A549 (cell line): ENCODE data around the gene OLIG1. TPM values are rescaled to one million over a fixed set of nuclear protein-coding genes. Genes with fewer than 3 reads are reported as not detected.

Source experiments
- ATAC-seq, 2 experiments: fragments of 200-7000 bp in 1 of 2; fragments of >200 bp in 1 of 2; cut with Nextera tagmentation in 1 of 2; cut with Tn5 transposase in 1 of 2; 3 replicates each; pipeline versions ENCODE4 v1.8.0 to v1.9.1; 2018 to 2020; ENCODE audit warnings: mild to moderate bottlenecking in 1 of 2, moderate library complexity in 1 of 2
- CTCF ChIA-PET: fragments of 300-600 bp; sonication (Branson Sonifier 250); formaldehyde crosslinking; extraction: SDS; loops from one replicate; lab custom pipeline; 2021; ENCODE audit warnings: antibody characterized with exemption, inconsistent platforms; lab: Yijun Ruan, JAX
- POLR2A ChIA-PET: fragments of 350-600 bp; formaldehyde crosslinking; extraction: SDS; loops from one replicate; lab custom pipeline; 2021; ENCODE audit warnings: antibody characterized with exemption, inconsistent platforms; lab: Yijun Ruan, JAX
- DNase-seq, 2 experiments: peaks; one replicate each; pipeline versions ENCODE4 v3.0.0 to v3.0.0-alpha.2; 2011 to 2016; ENCODE audit warnings: low read depth in 1 of 2, low spot score in 1 of 2
- FAIRE-seq: peaks from 2 replicates; lab custom pipeline; 2011; peaks lifted over from hg19 to GRCh38; lab: Jason Lieb, UNC
- H3K27ac ChIP-seq, 2 experiments: fragments of >200 bp; sonication (Bioruptor Twin); formaldehyde crosslinking; 3 replicates each; pipeline ENCODE4 v1.5.1; 2016 to 2017
- H3K4me1 ChIP-seq: fragments of >200 bp; sonication (Bioruptor Twin); formaldehyde crosslinking; 3 replicates; pipeline ENCODE4 v1.6.1; 2016
- H3K4me2 ChIP-seq: fragments of >200 bp; sonication (Bioruptor Twin); formaldehyde crosslinking; 3 replicates; pipeline ENCODE4 v1.6.1; 2016
- H3K4me3 ChIP-seq: fragments of >200 bp; sonication (Bioruptor Twin); formaldehyde crosslinking; 3 replicates; pipeline ENCODE4 v1.5.1; 2016
- H3K9me3 ChIP-seq: fragments of >200 bp; sonication (Bioruptor Twin); formaldehyde crosslinking; 3 replicates; pipeline ENCODE4 v1.6.1; 2016
- ATOH8 ChIP-seq: fragments of 250-450 bp; sonication (Bioruptor Pico); IDR thresholded peaks from 2 replicates; pipeline ENCODE4 v1.5.0; 2020; ENCODE audit warnings: low read depth, mild to moderate bottlenecking, moderate library complexity
- BHLHE40 ChIP-seq: IDR thresholded peaks from 2 replicates; pipeline ENCODE4 v1.6.1; 2012; ENCODE audit warnings: low read depth, low read length, inconsistent platforms
- CHD2 ChIP-seq: fragments of 150-350 bp; IDR thresholded peaks from 2 replicates; pipeline ENCODE4 v1.6.1; 2014; ENCODE audit warnings: low read length; ENCODE audit not compliant: partially characterized antibody
- EHF ChIP-seq: fragments of 250-450 bp; sonication (Bioruptor Pico); IDR thresholded peaks from 2 replicates; pipeline ENCODE4 v1.5.0; 2020; ENCODE audit warnings: mild to moderate bottlenecking
- EHMT2 ChIP-seq: fragments of 200-600 bp; sonication (generic); IDR thresholded peaks from 2 replicates; pipeline ENCODE4 v1.6.1; 2016; ENCODE audit warnings: antibody characterized with exemption, low read depth, mild to moderate bottlenecking, moderate library complexity
- ELK1 ChIP-seq: fragments of 150-350 bp; IDR thresholded peaks from 2 replicates; pipeline ENCODE4 v1.6.1; 2014; ENCODE audit warnings: low read depth, mild to moderate bottlenecking, low read length
- EP300 ChIP-seq, 2 experiments: fragments of >200 bp; sonication (Bioruptor Twin); formaldehyde crosslinking; IDR thresholded peaks; 2 replicates in 1 of 2; 3 replicates in 1 of 2; pipeline ENCODE4 v1.6.1; 2016 to 2017
- ESRRA ChIP-seq: fragments of 150-350 bp; IDR thresholded peaks from 2 replicates; pipeline ENCODE4 v1.6.1; 2014; ENCODE audit warnings: mild to moderate bottlenecking, low read length, borderline replicate concordance
- FOSL2 ChIP-seq, 2 experiments: fragments of 450-650 bp in 1 of 2; fragments of >200 bp in 1 of 2; sonication (Bioruptor Twin) in 1 of 2; formaldehyde crosslinking; IDR thresholded peaks; 2 replicates each; pipeline versions ENCODE4 v1.5.0 to v1.6.1; 2016 to 2020; ENCODE audit warnings: mild to moderate bottlenecking in 1 of 2, moderate library complexity in 1 of 2
- HDAC2 ChIP-seq: fragments of 200-600 bp; sonication (generic); IDR thresholded peaks from 2 replicates; pipeline ENCODE4 v1.6.1; 2016
- HEYL ChIP-seq: fragments of 250-450 bp; sonication (Bioruptor Pico); IDR thresholded peaks from 2 replicates; pipeline ENCODE4 v1.8.0; 2021; ENCODE audit warnings: mild to moderate bottlenecking, moderate library complexity
- HOXA7 ChIP-seq: fragments of 250-450 bp; sonication (Bioruptor Pico); IDR thresholded peaks from 2 replicates; pipeline ENCODE4 v1.5.0; 2020; ENCODE audit warnings: mild to moderate bottlenecking, moderate library complexity
- HOXB5 ChIP-seq: fragments of 250-450 bp; sonication (Bioruptor Pico); IDR thresholded peaks from 2 replicates; pipeline ENCODE4 v1.5.0; 2020; ENCODE audit warnings: mild to moderate bottlenecking, moderate library complexity
- JUN ChIP-seq, 2 experiments: fragments of >200 bp; sonication (Bioruptor Twin); formaldehyde crosslinking; IDR thresholded peaks; 2 replicates in 1 of 2; 3 replicates in 1 of 2; pipeline ENCODE4 v1.6.1; 2016 to 2017
- JUNB ChIP-seq: fragments of >200 bp; sonication (Bioruptor Twin); formaldehyde crosslinking; IDR thresholded peaks from 2 replicates; pipeline ENCODE4 v1.6.1; 2016
- KDM5A ChIP-seq: fragments of 200-600 bp; sonication (generic); IDR thresholded peaks from 2 replicates; pipeline ENCODE4 v1.6.1; 2016; ENCODE audit warnings: antibody characterized with exemption, mild to moderate bottlenecking
- MAFK ChIP-seq: fragments of 450-650 bp; IDR thresholded peaks from 2 replicates; pipeline ENCODE4 v1.6.1; 2014; ENCODE audit not compliant: partially characterized antibody
- MAX ChIP-seq: IDR thresholded peaks from 2 replicates; pipeline ENCODE4 v1.6.1; 2012
- PBX3 ChIP-seq: IDR thresholded peaks from 2 replicates; pipeline ENCODE4 v1.6.1; 2012
- PHF8 ChIP-seq: fragments of 200-600 bp; sonication (generic); IDR thresholded peaks from 2 replicates; pipeline ENCODE4 v1.6.1; 2016; ENCODE audit warnings: low read depth, mild to moderate bottlenecking, antibody characterized with exemption, moderate library complexity, borderline replicate concordance
- POLR2A ChIP-seq: IDR thresholded peaks from 2 replicates; pipeline ENCODE4 v1.6.1; 2012; ENCODE audit warnings: mild to moderate bottlenecking, low read length
- POLR2AphosphoS2 ChIP-seq: conservative IDR thresholded peaks from 2 replicates; pipeline ENCODE4 v1.6.1; 2012; ENCODE audit warnings: low read length, improper control_type of control experiment, inconsistent platforms
- RAD21 ChIP-seq, 2 experiments: fragments of >200 bp in 1 of 2; sonication (Bioruptor Twin) in 1 of 2; formaldehyde crosslinking in 1 of 2; IDR thresholded peaks in 1 of 2; conservative IDR thresholded peaks in 1 of 2; 2 replicates in 1 of 2; 3 replicates in 1 of 2; pipeline ENCODE4 v1.6.1; 2012 to 2018; ENCODE audit warnings: inconsistent platforms in 1 of 2
- RARB ChIP-seq: fragments of 250-450 bp; sonication (Bioruptor Pico); IDR thresholded peaks from 2 replicates; pipeline ENCODE4 v1.8.0; 2021; ENCODE audit warnings: mild to moderate bottlenecking, moderate library complexity
- REST ChIP-seq: fragments of 200-600 bp; sonication (generic); IDR thresholded peaks from 2 replicates; pipeline ENCODE4 v1.6.1; 2016; ENCODE audit warnings: antibody characterized with exemption, mild to moderate bottlenecking, moderate library complexity
- TFCP2L1 ChIP-seq: fragments of 250-450 bp; sonication (Bioruptor Pico); IDR thresholded peaks from 2 replicates; pipeline ENCODE4 v1.5.0; 2021; ENCODE audit warnings: mild to moderate bottlenecking
- TP53 ChIP-seq: fragments of 250-450 bp; sonication (Bioruptor Pico); IDR thresholded peaks from 2 replicates; pipeline ENCODE4 v1.5.0; 2021; ENCODE audit warnings: mild to moderate bottlenecking, moderate library complexity
- ZFP36 ChIP-seq: fragments of 450-650 bp; IDR thresholded peaks from 2 replicates; pipeline ENCODE4 v1.6.1; 2014; ENCODE audit warnings: borderline replicate concordance; ENCODE audit not compliant: partially characterized antibody
- ZSCAN20 ChIP-seq: fragments of 250-450 bp; sonication (Bioruptor Pico); IDR thresholded peaks from 2 replicates; pipeline ENCODE4 v1.8.0; 2022; ENCODE audit warnings: mild to moderate bottlenecking, moderate library complexity
- WGBS: methylation state at CpG from one replicate; pipeline ENCODE4 v1.1.6; 2017; ENCODE audit errors: missing lambda C conversion rate; 5-methylcytosine and 5-hydroxymethylcytosine counted together
- polyA plus RNA-seq, 4 experiments: library from polyadenylated mRNA; depleted of rRNA in 3 of 4; stranded (reverse); fragments of >200 nt; fragmentation: RNase III in 1 of 4; extraction: RNeasy Plus Mini Kit Qiagen cat#74134 plus additional on column Dnase treatment in 1 of 4; gene quantifications; 2 replicates in 3 of 4; 3 replicates in 1 of 4; pipeline ENCODE4 v1.2.3, GENCODE V29; 2011 to 2017

OLIG1 gene
- polyA plus RNA-seq, 2 of the 4 experiments (the other 2 are of a cell fraction) = not detected

GRCh38 chr21:33055991-33056390, 13.9 kb upstream of the OLIG1 start:
- Histone ChIP-seq H3K4me3 (no peak overlapping the region), H3K4me1 (no peaks in the 10 kb centered on the region), H3K4me2 (no peak overlapping the region), H3K27ac (no peak overlapping the region), H3K9me3 (no peaks in the 10 kb centered on the region)
- DNase-seq (no peak), FAIRE-seq (no peak), ATAC-seq (no peak)
- TF ChIP-seq MAFK (no peak), POLR2A (no peak), REST (no peak), EHF (CRISPR knock-in tag) (no peak), KDM5A (no peak), ESRRA (no peak), TP53 (CRISPR knock-in tag) (no peak), JUN (IDR thresholded peaks at IDR 0.05) (no peak), FOSL2 (IDR thresholded peaks at IDR 0.05) (no peak), FOSL2 (CRISPR knock-in tag; IDR thresholded peaks at IDR 0.05) (no peak), HOXB5 (CRISPR knock-in tag) (no peak), POLR2AphosphoS2 (no peak), TFCP2L1 (CRISPR knock-in tag) (no peak)
- ChIA-PET POLR2A (no interaction called here), CTCF (interaction anchor here (0.6 kb wide), 1 partner anchor 57 kb away, joined by 3 read pairs; no protein-coding TSS in a partner anchor)
- 29% methylated on average over 5 of the region's 5 CpGs for WGBS

- 43% methylated on average over 11 of the region's 11 CpGs for WGBS
- TF ChIP-seq MAX = no peak
- TF ChIP-seq EP300 (IDR thresholded peaks at IDR 0.05) = no peak
- TF ChIP-seq ZSCAN20 (CRISPR knock-in tag) = no peak
- ChIA-PET POLR2A (no interaction called here), CTCF (interaction anchor here (0.9 kb wide), 1 partner anchor 9 kb away, joined by 3 read pairs; no protein-coding TSS in a partner anchor)
- FAIRE-seq = no peak
- no peak for ATAC-seq
- Histone ChIP-seq H3K4me3 (no peak overlapping the region), H3K27ac (no peak overlapping the region), H3K4me1 (no peaks in the 10 kb centered on the region), H3K9me3 (no peaks in the 10 kb centered on the region), H3K4me2 (no peak overlapping the region)
- no peak for DNase-seq
Observed at GRCh38 chr21:33057385-33057940, 12.5 kb upstream of the OLIG1 start.

- no peak for DNase-seq
- POLR2A ChIA-PET = no interaction called here
- TF ChIP-seq JUNB = no peak
- TF ChIP-seq RAD21 (conservative IDR thresholded peaks at IDR 0.05 in 1 of 2, IDR thresholded peaks at IDR 0.05 in 1 of 2) = no peak
- no peak for TF ChIP-seq HOXB5 (CRISPR knock-in tag)
- no peak for TF ChIP-seq PHF8
- no peak for TF ChIP-seq MAFK
- no peak for TF ChIP-seq ELK1
- no peak for TF ChIP-seq ATOH8 (CRISPR knock-in tag)
- TF ChIP-seq HOXA7 = no peak
- TF ChIP-seq HDAC2 = no peak
- TF ChIP-seq BHLHE40 = no peak
- no peak for TF ChIP-seq HEYL (CRISPR knock-in tag)
- TF ChIP-seq ZSCAN20 (CRISPR knock-in tag) = no peak
- no peak for TF ChIP-seq PBX3
- TF ChIP-seq RARB (CRISPR knock-in tag) = no peak
- TF ChIP-seq ZFP36 = no peak
- TF ChIP-seq CHD2 = no peak
- no peak for TF ChIP-seq EHMT2
Observed at GRCh38 chr21:33058527-33058926, 11.4 kb upstream of the OLIG1 start.

More at GRCh38 chr21:33058527-33058926, 11.4 kb upstream of the OLIG1 start:
- no peaks in the 10 kb centered on the region for H3K4me1 ChIP-seq
- no peak overlapping the region for H3K27ac ChIP-seq
- H3K9me3 ChIP-seq = no peaks in the 10 kb centered on the region
- FAIRE-seq (no peak), ATAC-seq (no peak)
- no peak overlapping the region for H3K4me3 ChIP-seq
- 21% methylated on average over 6 of the region's 6 CpGs for WGBS
- CTCF ChIA-PET = no interaction called here
- no peak overlapping the region for H3K4me2 ChIP-seq
